C4-2B (cell line): ENCODE results near the gene DCAF5.
"Not testable (repeated sequence)": the region's sequence is repeated elsewhere in the genome, so short reads cannot be mapped to it uniquely, and the experiment has no call there.

Source experiments
- H3K27ac ChIP-seq: fragments of 450-650 bp; 2 replicates; pipeline ENCODE4 v1.5.1; 2017
- ZFX ChIP-seq: fragments of 450-650 bp; IDR thresholded peaks from 2 replicates; pipeline ENCODE4 v1.6.1; 2017
- TF ChIP-seq, protein P1 (sequence below): fragments of 450-650 bp; conservative IDR thresholded peaks from 2 replicates; pipeline ENCODE4 v1.5.1; 2017; ENCODE audit warnings: mild to moderate bottlenecking

DCAF5 gene

DNA sequence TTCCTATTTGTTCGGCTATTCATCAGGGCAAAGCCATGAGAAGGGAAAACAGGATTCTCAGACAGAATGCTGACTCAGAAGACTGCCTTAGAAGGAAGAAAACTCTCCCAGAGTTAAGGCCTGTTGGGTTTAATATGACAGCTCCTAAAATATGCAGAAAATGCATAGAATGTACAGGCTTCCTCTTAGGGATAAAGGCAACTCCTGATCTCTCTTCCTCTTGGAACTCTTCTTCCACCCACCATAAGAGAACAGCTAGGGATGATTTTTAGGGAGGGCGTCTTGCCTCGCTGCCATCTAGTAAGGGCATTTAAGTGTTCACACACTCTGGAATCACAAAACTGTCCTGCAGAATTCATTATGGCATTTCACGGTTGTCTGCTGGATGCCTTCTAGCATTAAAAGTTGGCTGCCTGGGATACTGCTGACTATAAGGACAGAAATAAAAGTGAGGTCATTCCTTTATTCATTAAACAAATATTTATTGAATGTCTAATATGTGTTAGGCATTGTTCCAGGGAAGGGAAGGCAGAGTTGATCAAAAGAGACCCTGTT is 73.7 kb downstream of the DCAF5 start:
- H3K27ac ChIP-seq = peak overlapping the region; percentile 41
- TF ChIP-seq ZFX = no peak
- TF ChIP-seq, protein P1, sequence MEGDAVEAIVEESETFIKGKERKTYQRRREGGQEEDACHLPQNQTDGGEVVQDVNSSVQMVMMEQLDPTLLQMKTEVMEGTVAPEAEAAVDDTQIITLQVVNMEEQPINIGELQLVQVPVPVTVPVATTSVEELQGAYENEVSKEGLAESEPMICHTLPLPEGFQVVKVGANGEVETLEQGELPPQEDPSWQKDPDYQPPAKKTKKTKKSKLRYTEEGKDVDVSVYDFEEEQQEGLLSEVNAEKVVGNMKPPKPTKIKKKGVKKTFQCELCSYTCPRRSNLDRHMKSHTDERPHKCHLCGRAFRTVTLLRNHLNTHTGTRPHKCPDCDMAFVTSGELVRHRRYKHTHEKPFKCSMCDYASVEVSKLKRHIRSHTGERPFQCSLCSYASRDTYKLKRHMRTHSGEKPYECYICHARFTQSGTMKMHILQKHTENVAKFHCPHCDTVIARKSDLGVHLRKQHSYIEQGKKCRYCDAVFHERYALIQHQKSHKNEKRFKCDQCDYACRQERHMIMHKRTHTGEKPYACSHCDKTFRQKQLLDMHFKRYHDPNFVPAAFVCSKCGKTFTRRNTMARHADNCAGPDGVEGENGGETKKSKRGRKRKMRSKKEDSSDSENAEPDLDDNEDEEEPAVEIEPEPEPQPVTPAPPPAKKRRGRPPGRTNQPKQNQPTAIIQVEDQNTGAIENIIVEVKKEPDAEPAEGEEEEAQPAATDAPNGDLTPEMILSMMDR = no peak

DNA sequence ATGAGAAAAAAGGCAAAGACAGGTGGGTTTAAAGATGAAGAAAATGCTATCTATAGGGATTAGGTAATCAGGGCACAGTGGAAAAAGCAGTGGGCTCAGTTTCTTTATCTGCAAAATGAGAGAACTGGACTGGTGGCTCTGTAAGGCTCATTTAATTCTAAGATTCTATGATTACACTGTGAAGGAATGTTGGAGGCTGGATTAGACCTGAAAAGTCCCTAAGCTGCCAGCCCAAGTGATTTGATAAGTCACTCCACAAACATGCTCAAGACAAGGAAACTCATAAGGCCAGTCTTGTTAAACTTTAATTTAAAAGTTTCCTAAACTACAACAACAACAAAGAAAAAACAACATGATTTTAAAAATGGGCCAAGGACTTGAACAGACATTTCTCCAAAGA is 75.1 kb downstream of the DCAF5 start:
- H3K27ac ChIP-seq = no peak overlapping the region
- TF ChIP-seq, protein P1 = no peak
- no peak for TF ChIP-seq ZFX

DNA sequence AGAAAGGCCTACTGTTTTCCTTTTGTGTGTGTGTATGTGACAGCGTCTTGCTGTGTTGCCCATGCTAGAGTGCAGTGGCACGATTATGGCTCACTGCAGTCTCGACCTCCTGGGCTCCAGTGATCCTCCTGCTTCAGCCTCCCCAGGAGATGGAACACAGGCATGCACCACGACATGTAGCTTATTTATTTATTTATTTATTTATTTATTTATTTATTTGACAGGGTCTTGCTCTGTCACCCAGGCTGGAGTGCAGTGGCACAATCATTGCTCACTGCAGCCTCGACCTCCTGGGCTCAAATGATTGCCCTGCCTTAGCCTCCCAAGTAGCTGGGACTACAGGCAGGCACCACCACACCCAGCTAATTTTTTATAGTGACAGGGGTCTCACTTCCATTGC is 75.7 kb downstream of the DCAF5 start:
- H3K27ac ChIP-seq = not testable (repeated sequence)

DNA sequence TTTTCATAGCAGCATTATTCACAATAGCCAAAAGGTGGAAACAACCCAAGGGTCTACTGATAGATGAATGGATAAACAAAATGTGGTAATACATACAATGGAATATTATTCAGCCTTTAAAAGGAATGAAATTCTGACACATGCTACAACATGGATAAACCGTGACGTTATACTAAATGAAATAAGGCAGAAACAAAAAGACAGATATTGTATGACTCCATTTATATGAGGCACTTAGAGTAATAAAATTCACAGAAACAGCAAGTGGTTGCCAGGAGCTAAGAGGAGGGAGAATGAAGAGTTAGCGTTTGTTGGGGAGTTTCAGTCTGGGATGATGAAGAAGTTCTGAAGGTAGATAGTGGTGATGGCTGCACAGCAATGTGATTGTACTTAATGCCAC is 76.6 kb downstream of the DCAF5 start:
- TF ChIP-seq, protein P1 = no peak
- no peak for TF ChIP-seq ZFX
- H3K27ac ChIP-seq = no peak overlapping the region

DNA sequence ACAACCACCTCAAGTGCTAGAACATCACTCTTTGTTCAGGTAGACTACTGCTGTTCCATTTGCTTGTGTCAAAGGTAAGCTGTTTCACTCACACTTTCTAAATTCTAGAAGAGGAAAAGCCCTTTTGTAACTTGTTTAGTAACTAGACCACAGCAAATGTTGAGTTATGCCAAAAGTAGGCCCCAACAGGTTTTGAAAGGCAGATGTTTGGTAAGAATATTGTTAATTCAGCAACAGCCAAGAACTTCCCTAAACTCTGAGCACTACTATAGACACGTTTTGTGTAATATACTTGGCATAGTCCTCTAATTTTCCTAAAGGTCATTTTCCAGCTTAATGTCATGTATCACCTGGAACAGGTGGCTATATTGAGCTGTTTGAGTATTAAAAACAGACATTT is 79.0 kb downstream of the DCAF5 start:
- TF ChIP-seq ZFX = no peak
- TF ChIP-seq, protein P1 = no peak
- no peak overlapping the region for H3K27ac ChIP-seq

DNA sequence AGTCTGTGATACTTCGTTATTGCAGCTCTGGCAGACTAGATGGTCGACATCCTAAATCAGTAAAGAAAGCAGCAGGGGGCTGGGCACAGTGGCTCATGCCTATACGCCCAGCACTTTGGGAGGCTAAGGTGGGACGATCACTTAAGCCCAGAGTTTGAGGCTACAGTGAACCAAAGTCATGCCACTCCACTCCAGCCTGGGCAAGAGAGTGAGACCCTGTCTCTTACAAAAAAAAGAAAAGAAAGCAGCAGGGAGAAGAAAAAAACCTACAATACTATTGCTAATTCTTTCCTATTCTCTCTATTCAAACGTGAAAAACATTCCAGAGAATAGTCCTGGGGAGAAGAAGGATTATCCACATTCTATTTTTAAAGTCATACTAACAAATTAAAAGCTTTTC is 79.5 kb downstream of the DCAF5 start:
- TF ChIP-seq, protein P1 = no peak
- TF ChIP-seq ZFX = no peak

DNA sequence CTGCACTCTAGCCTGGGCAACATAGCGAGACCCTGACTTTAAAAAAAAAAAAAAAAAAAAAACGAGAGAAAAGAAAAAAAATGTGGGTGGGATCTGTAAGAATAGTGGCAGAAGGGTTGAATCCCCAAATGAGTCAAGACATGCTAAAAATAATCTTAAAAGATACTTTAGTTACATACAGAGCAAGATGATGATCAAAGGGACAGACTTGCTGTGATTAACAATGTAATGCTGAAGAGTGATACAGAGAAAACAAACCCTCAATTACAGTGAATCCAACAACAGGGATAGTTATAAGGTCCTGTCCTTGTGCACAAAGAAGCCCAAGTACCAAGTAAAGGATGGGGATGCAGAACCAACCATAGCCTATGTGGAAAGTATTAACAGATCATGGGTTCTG is 80.3 kb downstream of the DCAF5 start:
- no peak overlapping the region for H3K27ac ChIP-seq
- TF ChIP-seq ZFX = no peak
- TF ChIP-seq, protein P1 = no peak

More for the DNA sequence above, 79.5 kb downstream of the DCAF5 start:
- H3K27ac ChIP-seq = no peak overlapping the region

DNA sequence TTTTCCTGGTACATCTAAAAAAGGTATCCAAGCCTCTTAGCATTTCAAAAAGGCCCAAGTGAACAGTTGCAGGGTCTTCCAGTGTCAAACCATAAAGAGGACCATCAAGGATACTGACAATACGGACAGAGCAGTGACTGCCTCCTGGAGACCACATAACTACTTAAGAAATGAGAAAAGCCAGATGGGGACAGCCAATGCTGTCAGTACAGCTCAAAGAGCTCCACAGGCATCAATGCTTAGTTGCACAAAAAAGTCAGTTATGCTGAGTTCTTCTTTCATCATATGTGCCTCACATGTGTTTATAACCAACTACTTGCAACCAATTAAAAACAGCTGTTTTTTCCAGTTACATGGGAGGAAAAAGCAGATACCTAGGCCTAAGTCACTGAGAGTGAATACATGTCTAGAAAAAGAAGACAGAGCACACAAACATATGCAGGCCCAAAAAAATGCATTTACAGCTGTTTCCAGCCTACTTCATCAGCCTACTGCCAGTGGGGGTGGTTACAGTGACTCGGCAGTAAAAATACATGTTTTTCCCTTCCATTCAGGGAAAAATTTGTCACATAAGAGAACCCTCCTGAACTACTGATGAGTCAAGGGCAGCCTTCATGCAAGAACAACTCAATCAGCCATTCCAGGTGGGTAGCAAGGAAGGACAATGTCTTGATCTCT is 84.0 kb downstream of the DCAF5 start:
- TF ChIP-seq ZFX = no peak
- TF ChIP-seq, protein P1 = no peak
- H3K27ac ChIP-seq = no peak overlapping the region
